Mucosa of rectum (tissue), 2 donors: Measurements from ENCODE around the gene PTDSS2.
"Not testable (repeated sequence)": the region's sequence is repeated elsewhere in the genome, so short reads cannot be mapped to it uniquely, and the experiment has no call there.

Experiments used
- H3K27ac ChIP-seq, 2 donors: one replicate each; pipeline ENCODE4 v1.7.0; 2013; ENCODE audit warnings: inconsistent platforms in 2 of 2, low read depth in 2 of 2, low read length in 2 of 2
- H3K27me3 ChIP-seq, 2 donors: one replicate each; pipeline ENCODE4 v1.7.0; 2013; ENCODE audit warnings: low read length in 2 of 2; ENCODE audit not compliant: control insufficient read depth in 2 of 2, insufficient read depth in 2 of 2
- H3K36me3 ChIP-seq, 2 donors: one replicate each; pipeline ENCODE4 v1.7.0; 2013; ENCODE audit warnings: low read length in 2 of 2; ENCODE audit not compliant: control insufficient read depth in 2 of 2, insufficient read depth in 2 of 2
- H3K4me1 ChIP-seq, 2 donors: one replicate each; pipeline ENCODE4 v1.7.0; 2013; ENCODE audit warnings: low read length in 2 of 2, mild to moderate bottlenecking in 1 of 2; ENCODE audit not compliant: control insufficient read depth in 2 of 2, insufficient read depth in 2 of 2
- H3K4me3 ChIP-seq, 2 donors: one replicate each; pipeline ENCODE4 v1.7.0; 2013; ENCODE audit warnings: low read length in 2 of 2
- H3K9ac ChIP-seq, 2 donors: one replicate each; pipeline ENCODE4 v1.7.0; 2013; ENCODE audit warnings: low read length in 2 of 2, low read depth in 1 of 2, mild to moderate bottlenecking in 1 of 2
- H3K9me3 ChIP-seq, 2 donors: one replicate each; pipeline ENCODE4 v1.7.0; 2013; ENCODE audit warnings: low read length in 2 of 2; ENCODE audit not compliant: control insufficient read depth in 2 of 2
- donor health status: healthy.
- donor health status: Normal muscosa, but diverticular disease.

Gene PTDSS2

GRCh38 chr11:407651-408123 is 42.4 kb upstream of the PTDSS2 start:
- Histone ChIP-seq H3K9me3 (no peaks in the 10 kb centered on the region), H3K27me3 (no peaks in the 10 kb centered on the region), H3K27ac (peak overlapping the region; percentile 38 to 63), H3K4me3 (peak overlapping the region in 1 of 2 donors; percentile 30), H3K36me3 (peaks cover 7 to 19% of the 10 kb centered on the region in 2 donors), H3K4me1 (peaks cover 15 to 16% of the 10 kb centered on the region in 2 donors), H3K9ac (no peak overlapping the region)

GRCh38 chr11:408154-409007 is 41.7 kb upstream of the PTDSS2 start:
- H3K4me3 ChIP-seq, result no peak overlapping the region
- no peak overlapping the region for H3K27ac ChIP-seq

GRCh38 chr11:409008-409599 is 41.0 kb upstream of the PTDSS2 start:
- Histone ChIP-seq H3K27ac (no peak overlapping the region), H3K9me3 (no peaks in the 10 kb centered on the region), H3K4me3 (no peak overlapping the region), H3K4me1 (peaks cover 15 to 16% of the 10 kb centered on the region in 2 donors), H3K9ac (no peak overlapping the region), H3K27me3 (no peaks in the 10 kb centered on the region), H3K36me3 (peaks cover 5 to 10% of the 10 kb centered on the region in 2 donors)

More at GRCh38 chr11:408154-409007, 41.7 kb upstream of the PTDSS2 start:
- Histone ChIP-seq H3K4me1 (peaks cover 15 to 16% of the 10 kb centered on the region in 2 donors), H3K27me3 (no peaks in the 10 kb centered on the region), H3K9ac (no peak overlapping the region), H3K9me3 (no peaks in the 10 kb centered on the region), H3K36me3 (peaks cover 7 to 17% of the 10 kb centered on the region in 2 donors)

GRCh38 chr11:409600-410483 is 40.2 kb upstream of the PTDSS2 start:
- no peaks in the 10 kb centered on the region for H3K9me3 ChIP-seq
- H3K4me3 ChIP-seq, result no peak overlapping the region
- H3K4me1 ChIP-seq, result peaks cover 19 to 20% of the 10 kb centered on the region in 2 donors
- peaks cover 0 to 2% of the 10 kb centered on the region in 2 donors for H3K36me3 ChIP-seq
- H3K9ac ChIP-seq, result no peak overlapping the region
- no peaks in the 10 kb centered on the region for H3K27me3 ChIP-seq
- H3K27ac ChIP-seq, result no peak overlapping the region

DNA sequence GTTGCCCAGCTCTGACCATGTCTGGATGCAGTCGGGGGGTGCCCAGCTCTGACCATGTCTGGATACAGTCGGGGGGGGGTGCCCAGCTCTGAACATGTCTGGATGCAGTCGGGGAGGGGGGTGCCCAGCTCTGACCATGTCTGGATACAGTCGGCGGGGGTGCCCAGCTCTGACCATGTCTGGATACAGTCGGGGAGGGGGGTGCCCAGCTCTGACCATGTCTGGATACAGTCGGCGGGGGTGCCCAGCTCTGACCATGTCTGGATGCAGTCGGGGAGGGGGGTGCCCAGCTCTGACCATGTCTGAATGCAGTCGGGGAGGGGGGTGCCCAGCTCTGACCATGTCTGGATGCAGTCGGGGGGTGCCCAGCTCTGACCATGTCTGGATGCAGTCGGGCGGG is 39.4 kb upstream of the PTDSS2 start:
- H3K9ac ChIP-seq, H3K9me3 ChIP-seq, H3K4me3 ChIP-seq, H3K27me3 ChIP-seq, H3K36me3 ChIP-seq, H3K27ac ChIP-seq: not testable (repeated sequence)
- peaks cover 26 to 27% of the 10 kb centered on the region in 2 donors for H3K4me1 ChIP-seq

DNA sequence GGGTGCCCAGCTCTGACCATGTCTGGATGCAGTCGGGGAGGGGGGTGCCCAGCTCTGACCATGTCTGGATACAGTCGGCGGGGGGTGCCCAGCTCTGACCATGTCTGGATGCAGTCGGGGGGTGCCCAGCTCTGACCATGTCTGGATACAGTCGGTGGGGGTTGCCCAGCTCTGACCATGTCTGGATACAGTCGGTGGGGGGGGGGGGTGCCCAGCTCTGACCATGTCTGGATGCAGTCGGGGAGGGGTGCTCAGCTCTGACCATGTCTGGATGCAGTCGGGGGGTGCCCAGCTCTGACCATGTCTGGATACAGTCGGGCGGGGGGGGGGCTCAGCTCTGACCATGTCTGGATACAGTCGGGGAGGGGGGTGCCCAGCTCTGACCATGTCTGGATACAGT is 38.6 kb upstream of the PTDSS2 start:
- not testable (repeated sequence) for H3K9ac ChIP-seq, H3K9me3 ChIP-seq, H3K4me3 ChIP-seq, H3K27ac ChIP-seq, H3K27me3 ChIP-seq, H3K36me3 ChIP-seq
- peaks cover 23 to 26% of the 10 kb centered on the region in 2 donors for H3K4me1 ChIP-seq

DNA sequence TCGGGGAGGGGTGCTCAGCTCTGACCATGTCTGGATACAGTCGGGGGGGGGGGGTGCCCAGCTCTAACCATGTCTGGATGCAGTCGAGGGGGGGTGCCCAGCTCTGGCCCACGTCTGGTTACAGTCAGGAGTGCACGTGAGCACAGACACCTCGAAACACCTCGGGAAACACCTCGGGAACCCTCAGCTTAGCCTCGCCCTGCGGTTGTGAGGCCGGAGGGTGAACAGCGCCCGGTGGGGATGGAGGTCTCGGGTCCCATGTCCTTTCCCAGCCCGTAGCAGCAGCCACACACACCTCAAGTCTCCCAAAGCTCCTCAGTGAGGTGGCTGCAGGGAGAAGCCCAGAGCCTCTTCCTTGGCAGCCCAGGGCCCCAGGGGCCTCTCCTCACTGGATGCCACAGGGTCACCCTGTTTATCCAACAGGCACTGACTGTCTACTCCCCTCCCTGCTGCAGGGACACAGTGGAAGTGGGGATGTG is 37.4 kb upstream of the PTDSS2 start:
- Histone ChIP-seq H3K27ac (no peak overlapping the region), H3K4me1 (peaks cover 16 to 18% of the 10 kb centered on the region in 2 donors), H3K36me3 (no peaks in the 10 kb centered on the region), H3K9ac (no peak overlapping the region), H3K4me3 (no peak overlapping the region), H3K27me3 (no peaks in the 10 kb centered on the region), H3K9me3 (no peaks in the 10 kb centered on the region)

GRCh38 chr11:413120-414081 is 36.7 kb upstream of the PTDSS2 start:
- Histone ChIP-seq H3K4me3 (peak overlapping the region in 1 of 2 donors; percentile 16), H3K9me3 (no peaks in the 10 kb centered on the region), H3K27me3 (no peaks in the 10 kb centered on the region), H3K9ac (no peak overlapping the region), H3K4me1 (peaks cover 14 to 18% of the 10 kb centered on the region in 2 donors), H3K27ac (no peak overlapping the region), H3K36me3 (no peaks in the 10 kb centered on the region)

DNA sequence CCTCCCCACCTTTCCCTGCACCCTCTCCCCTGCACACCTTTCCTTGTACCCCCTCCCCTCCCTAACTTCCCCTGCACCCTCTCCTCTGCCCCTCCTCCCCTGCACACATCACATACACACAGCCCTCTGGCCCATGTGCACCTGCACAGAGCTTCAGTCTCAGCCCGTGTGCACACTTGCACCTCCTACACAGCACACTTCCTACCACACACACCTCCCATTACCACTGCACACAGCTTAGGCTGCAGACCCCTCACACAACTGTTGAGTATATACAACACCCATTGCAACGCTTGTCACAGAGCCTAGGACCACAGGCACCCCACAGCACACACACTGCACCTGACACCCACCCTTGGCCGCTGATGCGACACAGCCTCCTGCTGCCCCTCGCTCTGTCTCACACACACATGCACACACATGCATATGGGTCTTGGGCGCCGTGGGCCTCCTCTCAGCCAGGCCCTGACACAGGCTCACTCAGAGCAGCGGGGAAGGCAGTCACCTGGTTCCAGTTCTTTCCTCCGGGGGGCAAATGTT is 35.7 kb upstream of the PTDSS2 start:
- Histone ChIP-seq H3K4me1 (peaks cover 14 to 18% of the 10 kb centered on the region in 2 donors), H3K36me3 (no peaks in the 10 kb centered on the region), H3K27ac (peak overlapping the region in 1 of 2 donors; percentile 56), H3K9ac (peak overlapping the region; percentile 23 to 63), H3K4me3 (peak overlapping the region; percentile 56 to 71), H3K27me3 (no peaks in the 10 kb centered on the region), H3K9me3 (no peaks in the 10 kb centered on the region)
